WTC11 (cell line): ENCODE measurements around the gene TANC1. TPM values are rescaled to one million over a fixed set of nuclear protein-coding genes. Genes with fewer than 3 reads are reported as not detected.
"Not testable (repeated sequence)": the region's sequence is repeated elsewhere in the genome, so short reads cannot be mapped to it uniquely, and the experiment has no call there.

ENCODE experiments used
- ATAC-seq: fragments of 200-7000 bp; cut with Tn5 transposase; 2 replicates; pipeline ENCODE4 v1.10.0; 2021; ENCODE audit warnings: mild to moderate bottlenecking, moderate library complexity
- CTCF ChIA-PET: fragments of 300-600 bp; sonication (Branson Sonifier 250); formaldehyde crosslinking; loops from one replicate; lab custom pipeline; 2021; ENCODE audit warnings: antibody characterized with exemption; lab: Charles Lee
- POLR2A ChIA-PET: fragments of 350-600 bp; sonication (Branson Sonifier 250); formaldehyde crosslinking; loops from one replicate; lab custom pipeline; 2021; ENCODE audit warnings: antibody characterized with exemption; lab: Charles Lee
- DNase-seq: peaks from one replicate; pipeline ENCODE4 v3.0.0; 2021; ENCODE audit warnings: low spot score
- H3K27ac Mint-ChIP-seq: 2 replicates; pipeline ENCODE4 v1.8.0; 2021; ENCODE audit warnings: mixed read lengths
- H3K27me3 Mint-ChIP-seq: 2 replicates; pipeline ENCODE4 v1.8.0; 2021; ENCODE audit warnings: low read depth, mild to moderate bottlenecking, moderate library complexity, mixed read lengths
- H3K36me3 Mint-ChIP-seq: 2 replicates; pipeline ENCODE4 v1.8.0; 2021; ENCODE audit warnings: mixed read lengths
- H3K4me1 Mint-ChIP-seq: 2 replicates; pipeline ENCODE4 v1.8.0; 2022; ENCODE audit warnings: mixed read lengths
- H3K4me3 Mint-ChIP-seq: 2 replicates; pipeline ENCODE4 v1.8.0; 2021; ENCODE audit warnings: mild to moderate bottlenecking, moderate library complexity, mixed read lengths
- H3K9me3 Mint-ChIP-seq: 2 replicates; pipeline ENCODE4 v1.8.0; 2021; ENCODE audit warnings: mixed read lengths
- CREB1 ChIP-seq: sonication (generic); formaldehyde crosslinking; IDR thresholded peaks from 2 replicates; pipeline ENCODE4 v1.8.0; 2023; ENCODE audit warnings: mild to moderate bottlenecking, missing genetic modification reagents
- GRHL2 ChIP-seq: fragments of 250-450 bp; sonication (Bioruptor Pico); IDR thresholded peaks from 2 replicates; pipeline ENCODE4 v1.8.0; 2022; ENCODE audit warnings: mild to moderate bottlenecking, moderate library complexity; ENCODE audit not compliant: insufficient replicate concordance, severe bottlenecking
- GTF2I ChIP-seq: fragments of 250-450 bp; sonication (Bioruptor Pico); conservative IDR thresholded peaks from 2 replicates; pipeline ENCODE4 v1.4.0; 2021; ENCODE audit warnings: mild to moderate bottlenecking
- IRF2 ChIP-seq: sonication (generic); formaldehyde crosslinking; IDR thresholded peaks from 2 replicates; pipeline ENCODE4 v1.8.0; 2022; ENCODE audit warnings: low read depth, missing genetic modification reagents, borderline replicate concordance
- JAZF1 ChIP-seq: fragments of 250-450 bp; sonication (Bioruptor Pico); IDR thresholded peaks from 2 replicates; pipeline ENCODE4 v1.9.0; 2021; ENCODE audit warnings: moderate library complexity, mild to moderate bottlenecking, inconsistent platforms
- JUN ChIP-seq: sonication (generic); formaldehyde crosslinking; IDR thresholded peaks from 2 replicates; pipeline ENCODE4 v1.8.0; 2023; ENCODE audit warnings: mild to moderate bottlenecking, missing genetic modification reagents
- MYBL2 ChIP-seq: sonication (generic); formaldehyde crosslinking; IDR thresholded peaks from 2 replicates; pipeline ENCODE4 v1.8.1; 2023; ENCODE audit warnings: mild to moderate bottlenecking, moderate library complexity, missing genetic modification reagents
- PRRX2 ChIP-seq: fragments of 250-450 bp; sonication (Bioruptor Pico); IDR thresholded peaks from 2 replicates; pipeline ENCODE4 v1.8.0; 2021; ENCODE audit warnings: mild to moderate bottlenecking
- RELA ChIP-seq: sonication (generic); formaldehyde crosslinking; IDR thresholded peaks from 2 replicates; pipeline ENCODE4 v1.8.1; 2022; ENCODE audit warnings: missing genetic modification reagents, mild to moderate bottlenecking, borderline replicate concordance
- SMAD3 ChIP-seq: sonication (generic); formaldehyde crosslinking; IDR thresholded peaks from 2 replicates; pipeline ENCODE4 v1.8.0; 2022; ENCODE audit warnings: missing genetic modification reagents, mild to moderate bottlenecking, borderline replicate concordance
- TCF7 ChIP-seq: sonication (generic); formaldehyde crosslinking; IDR thresholded peaks from 2 replicates; pipeline ENCODE4 v1.8.0; 2022; ENCODE audit warnings: mild to moderate bottlenecking, low read depth, missing genetic modification reagents, moderate library complexity
- ZNF263 ChIP-seq: sonication (generic); formaldehyde crosslinking; IDR thresholded peaks from 2 replicates; pipeline ENCODE4 v1.8.1; 2022; ENCODE audit warnings: low read depth, mild to moderate bottlenecking, moderate library complexity, missing genetic modification reagents
- ZNF317 ChIP-seq: sonication (generic); formaldehyde crosslinking; IDR thresholded peaks from 2 replicates; pipeline ENCODE4 v1.8.1; 2023; ENCODE audit warnings: low read depth, mild to moderate bottlenecking, moderate library complexity, missing genetic modification reagents, borderline replicate concordance
- total RNA-seq: library from RNA; stranded (reverse); gene quantifications from 3 replicates; pipeline ENCODE4 v1.2.3, GENCODE V29; 2021
- TF ChIP-seq, protein P1 (sequence below): sonication (generic); formaldehyde crosslinking; IDR thresholded peaks from 2 replicates; pipeline ENCODE4 v1.8.0; 2022; ENCODE audit warnings: mild to moderate bottlenecking, missing genetic modification reagents
- TF ChIP-seq, protein P2 (sequence below): fragments of 250-450 bp; sonication (Bioruptor Pico); IDR thresholded peaks from 2 replicates; pipeline ENCODE4 v2.1.2; 2022; ENCODE audit warnings: mild to moderate bottlenecking, moderate library complexity
- TF ChIP-seq, protein P3 (sequence below): sonication (generic); formaldehyde crosslinking; conservative IDR thresholded peaks from 2 replicates; pipeline ENCODE4 v1.8.1; 2022; ENCODE audit warnings: mild to moderate bottlenecking, missing genetic modification reagents
- TF ChIP-seq, protein P4 (sequence below): sonication (generic); formaldehyde crosslinking; IDR thresholded peaks from 2 replicates; pipeline ENCODE4 v1.8.0; 2023; ENCODE audit warnings: missing genetic modification reagents
- TF ChIP-seq, protein P5 (sequence below): fragments of 200-600 bp; IDR thresholded peaks from 2 replicates; pipeline ENCODE4 v1.8.0; 2022; ENCODE audit warnings: antibody characterized with exemption
- TF ChIP-seq, protein P6 (sequence below): sonication (generic); formaldehyde crosslinking; IDR thresholded peaks from 2 replicates; pipeline ENCODE4 v1.8.0; 2022; ENCODE audit warnings: mild to moderate bottlenecking, missing genetic modification reagents

The TANC1 gene
- total RNA-seq, 1 experiment from 2014 or later: 11.6 TPM

DNA sequence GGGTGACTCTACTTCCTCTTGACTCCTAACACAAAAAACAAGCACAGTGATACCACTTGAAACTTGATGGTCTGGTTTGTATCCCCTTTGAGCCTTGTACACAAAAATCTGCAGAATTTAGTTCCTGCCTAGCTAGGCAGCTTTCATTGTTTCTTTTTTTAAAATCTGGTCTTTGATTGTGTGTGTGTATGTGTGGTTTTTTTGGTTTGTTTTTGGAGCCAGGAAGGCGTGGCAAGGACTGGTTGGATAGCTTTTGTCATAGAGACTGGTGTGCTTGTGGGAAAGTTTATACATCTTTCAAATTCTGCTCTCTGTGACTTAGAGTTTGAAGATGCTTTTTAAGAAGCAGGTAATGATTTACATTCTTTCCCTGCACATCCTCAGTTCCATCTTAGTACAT is 127.4 kb downstream of the TANC1 start:
- TF ChIP-seq, protein P1, sequence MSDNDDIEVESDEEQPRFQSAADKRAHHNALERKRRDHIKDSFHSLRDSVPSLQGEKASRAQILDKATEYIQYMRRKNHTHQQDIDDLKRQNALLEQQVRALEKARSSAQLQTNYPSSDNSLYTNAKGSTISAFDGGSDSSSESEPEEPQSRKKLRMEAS (CRISPR knock-in tag): no peak
- no peak for DNase-seq
- CTCF ChIA-PET: no interaction called here
- Mint-ChIP-seq H3K36me3 (peaks cover 16% of the 10 kb centered on the region), H3K4me1 (peaks cover 5% of the 10 kb centered on the region), H3K4me3 (no peak overlapping the region), H3K27ac (no peak overlapping the region), H3K9me3 (peaks cover 15% of the 10 kb centered on the region), H3K27me3 (no peaks in the 10 kb centered on the region)
- POLR2A ChIA-PET: no interaction called here
- no peak for ATAC-seq

DNA sequence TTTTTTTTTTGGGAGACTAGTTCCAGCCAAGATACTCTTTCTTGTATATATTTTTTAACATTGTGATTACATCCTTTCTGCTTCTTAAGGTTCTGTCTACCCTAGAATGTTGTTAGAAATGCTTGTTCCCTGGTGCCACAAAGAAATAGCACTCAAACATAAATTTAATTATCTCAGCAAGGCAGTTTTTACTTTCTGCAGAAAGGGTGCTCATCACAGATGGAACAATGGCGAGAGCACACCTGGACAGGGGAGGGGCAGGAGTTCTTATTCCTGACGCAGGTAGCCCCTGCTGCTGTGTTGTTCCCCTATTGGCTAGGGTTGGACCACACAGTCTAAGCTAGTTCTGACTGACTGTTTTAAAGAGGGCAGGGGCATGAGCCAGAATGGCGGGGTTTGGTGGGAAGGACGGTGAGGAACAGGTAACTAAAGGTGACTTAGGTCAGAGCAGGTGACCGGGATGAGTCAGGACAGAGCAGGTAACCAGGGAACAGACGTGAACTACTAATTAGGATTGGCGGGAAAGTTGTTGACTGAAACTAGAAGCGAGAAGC is 127.9 kb downstream of the TANC1 start:
- H3K4me3 Mint-ChIP-seq, POLR2A ChIA-PET, H3K4me1 Mint-ChIP-seq, ATAC-seq, H3K27me3 Mint-ChIP-seq, CTCF ChIA-PET, H3K27ac Mint-ChIP-seq, DNase-seq: not testable (repeated sequence)
- H3K36me3 Mint-ChIP-seq: peaks cover 16% of the 10 kb centered on the region
- peaks cover 15% of the 10 kb centered on the region for H3K9me3 Mint-ChIP-seq

DNA sequence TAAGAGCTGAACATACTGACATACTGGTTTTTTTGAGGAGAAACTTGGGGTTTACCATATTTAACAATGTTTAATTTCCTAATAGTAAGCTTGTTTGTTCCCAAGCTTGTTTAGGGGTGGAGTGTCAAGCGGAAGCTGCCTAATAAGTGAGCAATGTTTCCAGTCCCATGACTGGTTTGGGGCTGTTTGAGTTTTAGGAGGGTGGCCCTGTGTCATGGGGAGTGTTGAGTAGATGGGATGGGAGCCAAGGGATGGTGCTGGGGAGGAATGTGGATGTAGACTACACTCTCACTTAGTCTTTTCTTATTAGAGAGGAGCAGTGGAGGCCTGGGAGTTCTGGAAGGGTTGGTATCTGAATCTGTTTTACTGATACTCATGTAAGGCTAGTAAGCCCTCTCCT is 128.5 kb downstream of the TANC1 start:
- Mint-ChIP-seq H3K27me3 (no peaks in the 10 kb centered on the region), H3K4me1 (peaks cover 5% of the 10 kb centered on the region), H3K9me3 (peaks cover 15% of the 10 kb centered on the region), H3K27ac (no peak overlapping the region), H3K36me3 (peaks cover 16% of the 10 kb centered on the region), H3K4me3 (no peak overlapping the region)
- no peak for DNase-seq
- CTCF ChIA-PET: no interaction called here
- POLR2A ChIA-PET: no interaction called here
- ATAC-seq: no peak
- TF ChIP-seq GRHL2 (no peak), IRF2 (CRISPR knock-in tag) (no peak), CREB1 (CRISPR knock-in tag) (no peak), TCF7 (CRISPR knock-in tag) (no peak), RELA (CRISPR knock-in tag) (no peak), GTF2I (no peak), PRRX2 (CRISPR knock-in tag) (no peak), JAZF1 (CRISPR knock-in tag) (no peak), MYBL2 (CRISPR knock-in tag) (no peak), JUN (CRISPR knock-in tag) (no peak), ZNF263 (CRISPR knock-in tag) (no peak), ZNF317 (CRISPR knock-in tag) (no peak), SMAD3 (CRISPR knock-in tag) (no peak)
- TF ChIP-seq, protein P2, sequence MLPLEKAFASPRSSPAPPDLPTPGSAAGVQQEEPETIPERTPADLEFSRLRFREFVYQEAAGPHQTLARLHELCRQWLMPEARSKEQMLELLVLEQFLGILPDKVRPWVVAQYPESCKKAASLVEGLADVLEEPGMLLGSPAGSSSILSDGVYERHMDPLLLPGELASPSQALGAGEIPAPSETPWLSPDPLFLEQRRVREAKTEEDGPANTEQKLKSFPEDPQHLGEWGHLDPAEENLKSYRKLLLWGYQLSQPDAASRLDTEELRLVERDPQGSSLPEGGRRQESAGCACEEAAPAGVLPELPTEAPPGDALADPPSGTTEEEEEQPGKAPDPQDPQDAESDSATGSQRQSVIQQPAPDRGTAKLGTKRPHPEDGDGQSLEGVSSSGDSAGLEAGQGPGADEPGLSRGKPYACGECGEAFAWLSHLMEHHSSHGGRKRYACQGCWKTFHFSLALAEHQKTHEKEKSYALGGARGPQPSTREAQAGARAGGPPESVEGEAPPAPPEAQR (CRISPR knock-in tag): no peak
- TF ChIP-seq, protein P3, sequence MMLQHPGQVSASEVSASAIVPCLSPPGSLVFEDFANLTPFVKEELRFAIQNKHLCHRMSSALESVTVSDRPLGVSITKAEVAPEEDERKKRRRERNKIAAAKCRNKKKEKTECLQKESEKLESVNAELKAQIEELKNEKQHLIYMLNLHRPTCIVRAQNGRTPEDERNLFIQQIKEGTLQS (CRISPR knock-in tag): no peak
- TF ChIP-seq, protein P4, sequence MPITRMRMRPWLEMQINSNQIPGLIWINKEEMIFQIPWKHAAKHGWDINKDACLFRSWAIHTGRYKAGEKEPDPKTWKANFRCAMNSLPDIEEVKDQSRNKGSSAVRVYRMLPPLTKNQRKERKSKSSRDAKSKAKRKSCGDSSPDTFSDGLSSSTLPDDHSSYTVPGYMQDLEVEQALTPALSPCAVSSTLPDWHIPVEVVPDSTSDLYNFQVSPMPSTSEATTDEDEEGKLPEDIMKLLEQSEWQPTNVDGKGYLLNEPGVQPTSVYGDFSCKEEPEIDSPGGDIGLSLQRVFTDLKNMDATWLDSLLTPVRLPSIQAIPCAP (CRISPR knock-in tag): no peak
- TF ChIP-seq, protein P5, sequence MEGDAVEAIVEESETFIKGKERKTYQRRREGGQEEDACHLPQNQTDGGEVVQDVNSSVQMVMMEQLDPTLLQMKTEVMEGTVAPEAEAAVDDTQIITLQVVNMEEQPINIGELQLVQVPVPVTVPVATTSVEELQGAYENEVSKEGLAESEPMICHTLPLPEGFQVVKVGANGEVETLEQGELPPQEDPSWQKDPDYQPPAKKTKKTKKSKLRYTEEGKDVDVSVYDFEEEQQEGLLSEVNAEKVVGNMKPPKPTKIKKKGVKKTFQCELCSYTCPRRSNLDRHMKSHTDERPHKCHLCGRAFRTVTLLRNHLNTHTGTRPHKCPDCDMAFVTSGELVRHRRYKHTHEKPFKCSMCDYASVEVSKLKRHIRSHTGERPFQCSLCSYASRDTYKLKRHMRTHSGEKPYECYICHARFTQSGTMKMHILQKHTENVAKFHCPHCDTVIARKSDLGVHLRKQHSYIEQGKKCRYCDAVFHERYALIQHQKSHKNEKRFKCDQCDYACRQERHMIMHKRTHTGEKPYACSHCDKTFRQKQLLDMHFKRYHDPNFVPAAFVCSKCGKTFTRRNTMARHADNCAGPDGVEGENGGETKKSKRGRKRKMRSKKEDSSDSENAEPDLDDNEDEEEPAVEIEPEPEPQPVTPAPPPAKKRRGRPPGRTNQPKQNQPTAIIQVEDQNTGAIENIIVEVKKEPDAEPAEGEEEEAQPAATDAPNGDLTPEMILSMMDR: no peak
- TF ChIP-seq, protein P6, sequence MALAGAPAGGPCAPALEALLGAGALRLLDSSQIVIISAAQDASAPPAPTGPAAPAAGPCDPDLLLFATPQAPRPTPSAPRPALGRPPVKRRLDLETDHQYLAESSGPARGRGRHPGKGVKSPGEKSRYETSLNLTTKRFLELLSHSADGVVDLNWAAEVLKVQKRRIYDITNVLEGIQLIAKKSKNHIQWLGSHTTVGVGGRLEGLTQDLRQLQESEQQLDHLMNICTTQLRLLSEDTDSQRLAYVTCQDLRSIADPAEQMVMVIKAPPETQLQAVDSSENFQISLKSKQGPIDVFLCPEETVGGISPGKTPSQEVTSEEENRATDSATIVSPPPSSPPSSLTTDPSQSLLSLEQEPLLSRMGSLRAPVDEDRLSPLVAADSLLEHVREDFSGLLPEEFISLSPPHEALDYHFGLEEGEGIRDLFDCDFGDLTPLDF: no peak
